ENCODE data around the gene MCC.

The MCC gene

GRCh38 chr5:113487781-113488644, at the start of gene MCC:
Gene MCC, minus strand, starts transcription at chr5:113488453.
- no peak for DNase-seq

- no peak for DNase-seq
Measured at GRCh38 chr5:113531481-113532159, 43.4 kb upstream of the MCC start.

GRCh38 chr5:113527746-113528145, 39.5 kb upstream of the MCC start:
- DNase-seq: no peak

- no peak for DNase-seq
Measured at GRCh38 chr5:113526421-113526820, 38.2 kb upstream of the MCC start.

DNA sequence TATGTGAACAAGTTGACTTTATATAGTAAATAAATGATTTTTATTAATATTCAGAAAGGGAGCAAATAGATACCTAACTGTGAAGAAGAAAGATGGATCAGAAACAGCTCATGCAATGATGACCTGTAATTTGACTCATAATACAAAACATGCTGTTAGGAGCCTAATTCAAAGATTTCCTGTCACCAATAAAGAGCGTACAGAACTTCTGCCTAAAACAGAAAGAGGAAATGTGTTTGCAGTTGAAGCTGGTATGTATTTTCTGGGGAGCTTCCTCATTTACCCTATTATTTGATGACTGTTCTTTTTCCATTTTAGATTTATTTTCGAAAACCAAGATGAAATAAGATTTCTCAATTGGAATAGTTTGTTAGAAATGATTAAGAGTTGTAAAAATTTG, 36.7 kb upstream of the MCC start:
- DNase-seq: peak; percentile 8

DNA sequence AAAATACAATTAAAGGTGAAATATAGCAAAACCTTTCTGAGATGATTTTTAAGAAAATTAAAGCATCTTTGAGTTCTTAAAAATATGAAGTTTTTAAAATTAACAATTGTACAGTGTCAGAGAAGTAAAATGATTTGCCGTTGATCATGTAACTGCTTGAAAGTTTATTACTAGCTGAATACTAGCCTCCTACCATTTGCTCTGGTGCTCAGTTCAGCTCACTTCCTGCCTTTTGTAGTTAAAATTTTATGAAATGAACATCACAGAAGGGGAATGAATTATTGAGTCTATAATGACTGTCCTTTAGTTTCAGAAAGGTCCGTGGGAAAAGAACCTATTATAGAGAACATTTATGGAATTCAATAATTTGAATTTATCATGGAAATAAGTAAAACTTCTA, 34.9 kb upstream of the MCC start:
- DNase-seq: no peak

- DNase-seq: no peak
Measured at GRCh38 chr5:113520899-113521298, 32.6 kb upstream of the MCC start.

DNA sequence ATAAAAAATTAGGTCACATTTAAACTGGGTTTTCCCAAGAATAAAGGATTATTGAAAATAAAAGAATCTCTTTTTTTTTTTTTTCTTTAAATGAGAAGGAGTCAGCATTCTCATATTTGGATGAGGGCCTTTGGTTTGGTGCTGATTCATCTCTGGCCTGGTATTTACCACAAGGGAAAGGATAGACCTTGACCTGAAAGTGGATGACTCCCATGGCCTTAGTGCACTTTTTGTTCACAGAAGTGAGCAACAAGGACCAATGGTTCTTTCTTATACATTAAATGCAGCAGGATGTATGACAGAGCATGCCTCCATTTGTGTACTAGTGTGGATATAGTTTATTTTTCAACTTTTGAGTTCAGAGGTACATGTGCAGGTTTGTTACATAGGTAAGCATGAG, 32.2 kb upstream of the MCC start:
- no peak for DNase-seq

DNA sequence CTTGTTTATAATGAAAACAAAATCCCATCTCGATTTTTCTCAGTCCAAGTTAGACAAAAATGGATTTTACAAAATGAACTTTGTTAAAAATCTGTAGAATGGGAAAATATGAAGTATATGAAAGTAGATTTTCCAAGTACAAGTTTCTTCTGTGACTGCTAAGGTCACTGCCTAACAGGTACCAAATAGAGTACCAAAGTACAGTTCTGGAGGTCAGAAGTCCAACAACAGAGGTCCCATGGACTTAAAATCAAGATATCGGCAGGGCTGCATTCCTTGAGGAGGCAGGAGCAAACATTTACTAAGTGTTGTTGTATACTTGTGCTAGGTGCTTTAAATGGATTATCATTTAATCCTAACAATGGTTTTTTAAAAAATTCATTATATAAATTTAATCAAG, 31.2 kb upstream of the MCC start:
- DNase-seq: no peak

- no peak for DNase-seq
Measured at GRCh38 chr5:113518884-113519283, 30.6 kb upstream of the MCC start.

- DNase-seq: peak; percentile 0
Measured at GRCh38 chr5:113514289-113514635, 26.0 kb upstream of the MCC start.

DNA sequence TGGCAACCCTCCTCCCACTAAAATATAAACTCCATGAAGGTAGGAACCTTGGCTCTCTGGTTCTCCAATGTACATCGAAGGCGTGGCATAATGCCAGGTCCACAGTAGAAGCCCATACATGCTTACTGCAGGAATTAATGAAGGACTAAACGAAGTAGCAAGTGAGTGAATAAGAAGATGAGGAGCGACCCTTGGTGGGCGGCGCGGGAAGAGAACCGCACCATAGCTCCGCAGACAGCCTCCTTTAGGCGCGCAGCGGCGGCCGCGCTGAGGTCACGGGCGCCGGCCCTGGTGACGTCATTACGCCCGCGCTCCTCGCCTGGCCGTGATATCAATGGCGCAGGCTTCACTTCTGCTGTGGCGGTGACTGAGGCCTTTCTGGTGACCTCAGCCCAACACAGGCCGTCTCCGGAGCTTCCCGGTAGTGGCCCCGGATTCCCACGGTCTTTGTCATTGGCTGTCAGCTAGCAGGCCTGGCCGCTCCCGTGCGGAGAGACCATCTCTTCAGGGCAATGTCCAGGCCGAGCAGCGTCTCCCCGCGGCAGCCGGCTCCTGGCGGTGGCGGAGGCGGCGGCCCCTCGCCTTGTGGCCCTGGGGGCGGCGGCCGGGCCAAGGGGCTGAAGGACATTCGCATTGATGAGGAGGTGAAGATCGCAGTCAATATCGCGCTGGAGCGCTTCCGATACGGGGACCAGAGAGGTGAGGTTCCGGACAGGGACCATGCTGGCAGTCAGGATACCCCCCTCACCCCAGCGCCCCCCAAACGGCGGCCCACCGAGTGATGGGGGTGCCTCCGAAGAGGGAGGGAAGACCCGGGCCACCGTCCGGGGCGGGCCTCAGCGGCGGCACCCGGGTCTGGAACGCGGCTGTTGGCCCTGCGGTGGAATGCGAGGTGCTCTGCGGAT, 25.4 kb upstream of the MCC start, which contains the start of gene YTHDC2:
Gene YTHDC2 (plus strand): TSS at position 311 of the 905 bp plus-strand sequence. CDS start 202 bp downstream, at position 513.
- DNase-seq: peak; percentile 74

DNA sequence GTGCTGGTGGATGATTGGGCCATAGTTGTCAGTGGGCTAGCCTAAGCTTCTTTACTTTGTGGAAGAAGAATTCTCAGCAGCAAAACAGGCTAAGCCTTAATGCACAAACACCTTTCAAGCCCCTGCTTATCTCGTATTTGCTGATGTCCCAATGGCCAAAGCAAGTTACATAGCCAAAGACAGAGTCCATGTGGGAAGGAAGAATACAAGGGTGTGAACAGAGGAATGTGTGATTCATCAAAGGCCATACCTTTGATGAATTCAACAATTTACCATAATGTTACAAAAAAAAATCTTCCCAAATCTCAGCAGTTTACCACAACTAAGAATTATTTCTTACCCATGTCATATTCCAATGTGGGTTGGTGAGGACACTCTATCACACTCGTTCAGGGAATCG, 24.1 kb upstream of the MCC start:
- DNase-seq: no peak

DNA sequence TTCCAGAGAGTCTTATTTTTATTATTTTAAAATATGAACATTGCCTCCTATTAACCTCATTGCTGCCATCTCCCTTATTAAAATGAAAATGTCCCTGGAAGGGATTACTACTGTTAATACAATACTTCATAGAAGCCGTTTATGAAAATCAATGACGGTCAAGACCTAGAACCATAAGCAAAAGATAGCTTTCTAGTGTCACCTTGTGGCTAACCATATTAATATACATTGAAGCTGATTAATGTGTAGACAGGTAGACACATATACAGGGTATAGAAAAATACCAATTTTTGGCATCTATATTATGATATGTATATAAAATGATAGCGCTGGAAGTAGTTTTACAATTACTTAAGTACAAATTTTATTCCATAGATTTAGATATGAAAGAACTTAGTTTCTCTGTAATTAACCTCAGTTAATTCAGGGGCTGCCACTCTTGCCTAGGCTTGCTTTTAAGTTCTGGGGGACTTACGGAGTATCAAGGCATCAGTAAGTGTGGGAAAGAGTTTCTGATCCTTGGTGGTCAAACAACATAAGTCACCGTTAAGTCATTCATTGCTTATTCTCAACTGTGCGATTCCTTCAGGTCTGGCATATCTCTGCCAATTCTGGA, 22.7 kb upstream of the MCC start:
- DNase-seq: peak; percentile 31

GRCh38 chr5:113508756-113509155, 20.5 kb upstream of the MCC start:
- no peak for DNase-seq

DNA sequence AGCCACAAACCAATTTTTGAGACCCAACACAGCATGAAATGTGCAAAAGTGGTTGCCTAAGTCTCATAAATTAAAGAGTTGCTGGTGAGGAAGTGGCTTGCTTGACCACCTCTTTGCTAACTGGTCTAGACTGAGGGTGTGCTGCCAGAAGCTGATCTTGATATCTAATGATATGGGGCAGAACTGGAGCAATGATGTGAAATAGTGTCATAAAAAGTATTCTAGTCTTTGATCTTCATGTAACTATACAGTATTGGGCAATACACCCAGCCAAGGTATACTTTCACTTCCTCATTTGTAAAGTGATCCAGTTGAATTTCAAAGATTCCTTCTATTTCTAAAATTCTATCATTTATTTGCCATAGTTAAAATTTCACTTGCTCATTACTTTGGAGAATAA, 19.3 kb upstream of the MCC start:
- peak; percentile 1 for DNase-seq

DNA sequence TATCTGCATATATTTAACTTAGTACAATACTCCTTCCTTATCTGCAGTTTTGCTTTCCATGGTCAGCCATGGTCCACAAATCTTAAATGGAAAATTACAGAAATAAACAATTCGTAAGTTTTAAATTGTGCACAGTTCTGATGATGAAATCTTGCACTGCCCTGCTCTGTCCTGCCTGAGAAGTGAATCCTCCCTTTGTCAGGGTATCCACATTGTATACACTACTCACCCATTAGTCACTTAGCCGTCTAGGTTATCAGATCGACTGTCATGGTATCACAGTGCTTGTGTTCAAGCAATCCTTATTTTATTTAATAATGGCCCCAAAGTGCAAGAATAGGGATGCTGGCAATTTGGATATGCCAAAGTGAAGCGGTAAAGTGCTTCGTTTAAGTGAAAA, 16.9 kb upstream of the MCC start:
- DNase-seq: no peak

DNA sequence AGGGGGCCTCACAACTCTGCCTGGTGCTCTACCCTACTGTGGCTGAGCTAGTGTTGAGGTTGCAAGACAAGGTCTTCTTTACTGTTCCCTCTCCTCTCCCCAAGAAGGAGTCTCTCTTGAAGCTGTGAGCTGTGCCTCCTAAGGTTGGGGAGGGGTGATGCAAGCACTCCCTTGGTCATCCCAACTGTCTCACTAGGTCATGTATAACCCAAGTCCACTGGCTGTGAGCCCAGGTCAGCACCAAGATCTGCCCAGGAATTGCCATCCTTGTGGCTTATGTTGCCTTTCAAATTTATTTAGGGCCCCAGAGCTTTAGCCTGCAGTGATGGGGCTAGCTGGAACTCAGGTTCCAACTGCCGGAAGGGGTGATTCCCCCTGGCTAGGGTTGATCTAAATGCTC, 14.9 kb upstream of the MCC start:
- DNase-seq: no peak

- DNase-seq: no peak
Measured at GRCh38 chr5:113502073-113502472, 13.8 kb upstream of the MCC start.

DNA sequence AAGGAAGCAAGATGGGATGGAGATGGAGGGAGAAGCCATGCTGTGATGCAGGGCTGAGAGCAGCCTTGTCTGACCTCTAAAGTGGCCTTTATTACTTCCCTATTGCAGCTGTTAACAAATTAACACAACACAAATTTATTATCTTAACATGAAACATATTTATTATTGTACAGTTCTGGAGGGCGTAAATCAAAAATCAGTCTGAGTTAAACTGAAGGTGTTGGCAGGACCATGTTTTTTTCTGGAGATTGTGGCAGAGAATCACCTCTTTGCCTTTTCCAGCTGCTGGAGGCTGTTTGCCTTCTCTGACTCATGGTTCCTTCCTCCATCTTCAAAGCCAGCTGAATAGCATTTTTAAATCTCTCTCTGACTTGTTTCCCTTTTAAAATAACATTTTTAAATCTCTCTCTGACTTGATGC, 7.2 kb upstream of the MCC start:
- no peak for DNase-seq

DNA sequence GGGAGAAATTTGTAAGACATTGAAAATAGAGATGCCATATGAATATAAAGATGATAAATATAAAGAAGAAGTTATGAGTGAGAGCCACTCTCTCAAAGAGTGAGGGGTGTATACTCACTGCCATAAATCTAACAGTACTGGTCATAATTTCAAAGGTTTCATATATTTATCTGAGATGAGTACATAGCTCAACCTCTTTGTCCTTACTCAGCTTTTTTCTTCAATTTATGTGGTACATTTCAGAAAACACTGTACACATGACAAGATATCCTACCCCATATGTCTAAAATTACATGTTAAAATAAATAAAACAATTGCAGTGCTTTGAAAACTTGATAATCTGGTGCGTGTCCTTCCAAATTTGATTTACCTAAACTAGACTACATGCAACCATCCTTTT, 5.2 kb upstream of the MCC start:
- DNase-seq: no peak

- DNase-seq: no peak
Measured at GRCh38 chr5:113491022-113491421, 2.8 kb upstream of the MCC start.

GRCh38 chr5:113490317-113490716, 2.1 kb upstream of the MCC start:
- no peak for DNase-seq
